Hepatic stellate cell (primary cell): ENCODE measurements around the gene PCDHGB6.
"Not testable (repeated sequence)": the region's sequence is repeated elsewhere in the genome, so short reads cannot be mapped to it uniquely, and the experiment has no call there.

Experiments
- DNase-seq: peaks from one replicate; pipeline ENCODE4 v3.0.0; 2011; ENCODE audit warnings: low spot score

PCDHGB6 gene

DNA sequence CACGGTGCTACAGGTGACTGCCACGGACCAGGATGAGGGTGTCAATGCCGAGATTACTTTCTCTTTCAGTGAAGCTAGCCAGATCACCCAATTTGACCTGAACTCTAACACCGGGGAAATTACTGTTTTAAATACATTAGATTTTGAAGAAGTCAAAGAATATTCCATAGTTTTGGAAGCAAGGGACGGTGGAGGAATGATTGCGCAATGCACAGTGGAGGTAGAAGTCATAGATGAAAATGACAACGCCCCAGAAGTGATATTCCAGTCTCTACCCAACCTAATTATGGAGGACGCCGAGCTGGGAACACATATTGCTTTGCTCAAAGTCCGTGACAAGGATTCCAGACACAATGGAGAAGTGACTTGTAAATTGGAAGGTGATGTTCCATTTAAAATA is 19.2 kb upstream of the PCDHGB6 start:
- DNase-seq: no peak

DNA sequence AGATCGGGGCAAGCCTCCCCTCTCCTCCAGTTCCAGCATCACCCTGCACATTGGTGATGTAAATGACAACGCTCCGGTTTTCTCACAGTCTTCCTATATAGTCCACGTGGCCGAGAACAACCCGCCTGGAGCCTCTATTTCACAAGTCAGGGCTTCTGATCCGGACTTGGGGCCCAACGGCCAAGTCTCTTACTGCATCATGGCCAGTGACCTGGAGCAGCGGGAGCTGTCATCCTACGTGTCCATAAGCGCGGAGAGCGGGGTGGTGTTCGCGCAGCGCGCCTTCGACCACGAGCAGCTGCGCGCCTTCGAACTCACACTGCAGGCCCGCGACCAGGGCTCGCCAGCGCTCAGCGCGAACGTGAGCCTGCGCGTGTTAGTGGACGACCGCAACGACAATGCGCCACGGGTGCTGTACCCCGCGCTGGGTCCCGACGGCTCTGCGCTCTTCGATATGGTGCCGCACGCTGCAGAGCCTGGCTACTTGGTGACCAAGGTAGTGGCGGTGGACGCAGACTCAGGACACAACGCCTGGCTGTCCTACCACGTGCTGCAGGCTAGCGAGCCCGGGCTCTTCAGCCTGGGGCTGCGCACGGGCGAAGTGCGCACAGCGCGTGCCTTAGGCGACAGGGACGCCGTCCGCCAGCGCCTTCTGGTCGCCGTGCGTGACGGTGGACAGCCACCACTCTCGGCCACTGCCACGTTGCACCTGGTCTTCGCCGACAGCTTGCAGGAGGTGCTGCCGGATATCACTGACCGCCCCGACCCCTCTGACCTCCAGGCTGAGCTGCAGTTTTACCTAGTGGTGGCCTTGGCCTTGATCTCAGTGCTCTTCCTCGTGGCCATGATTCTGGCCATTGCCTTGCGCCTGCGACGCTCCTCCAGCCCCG is 18.4 kb upstream of the PCDHGB6 start:
- DNase-seq: no peak

DNA sequence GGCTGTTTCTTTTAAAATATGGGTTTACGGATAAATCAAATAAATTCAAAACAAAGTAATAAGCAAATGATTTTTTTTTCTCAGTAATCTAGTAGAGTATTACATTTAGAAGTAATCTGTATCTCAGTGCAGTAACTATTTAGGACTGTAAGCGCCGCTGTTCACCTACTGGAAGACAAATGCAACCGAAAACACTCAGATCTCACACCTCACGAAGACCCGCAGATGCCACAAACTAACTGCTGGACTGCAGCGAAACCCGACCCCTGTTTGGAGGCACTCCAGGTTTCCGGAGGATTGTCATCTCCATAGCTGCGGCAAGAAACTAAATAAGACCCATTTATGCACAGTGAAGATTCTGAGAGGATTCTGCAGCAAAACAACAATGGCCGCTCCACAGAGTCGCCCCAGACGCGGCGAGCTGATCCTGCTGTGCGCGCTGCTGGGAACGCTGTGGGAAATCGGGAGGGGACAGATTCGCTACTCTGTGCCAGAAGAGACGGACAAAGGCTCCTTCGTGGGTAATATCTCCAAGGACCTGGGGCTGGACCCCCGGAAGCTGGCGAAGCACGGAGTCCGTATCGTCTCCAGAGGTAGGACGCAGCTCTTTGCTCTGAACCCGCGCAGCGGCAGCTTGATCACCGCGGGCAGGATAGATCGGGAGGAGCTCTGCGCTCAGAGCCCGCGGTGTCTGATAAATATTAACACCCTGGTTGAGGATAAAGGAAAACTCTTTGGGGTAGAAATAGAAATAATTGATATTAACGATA is 15.2 kb upstream of the PCDHGB6 start, which contains the start of gene PCDHGA8:
PCDHGA8 (plus strand) TSS at position 205 of the 770 bp plus-strand sequence; CDS start at position 386, 181 bp downstream.
- peak; percentile 38 for DNase-seq

DNA sequence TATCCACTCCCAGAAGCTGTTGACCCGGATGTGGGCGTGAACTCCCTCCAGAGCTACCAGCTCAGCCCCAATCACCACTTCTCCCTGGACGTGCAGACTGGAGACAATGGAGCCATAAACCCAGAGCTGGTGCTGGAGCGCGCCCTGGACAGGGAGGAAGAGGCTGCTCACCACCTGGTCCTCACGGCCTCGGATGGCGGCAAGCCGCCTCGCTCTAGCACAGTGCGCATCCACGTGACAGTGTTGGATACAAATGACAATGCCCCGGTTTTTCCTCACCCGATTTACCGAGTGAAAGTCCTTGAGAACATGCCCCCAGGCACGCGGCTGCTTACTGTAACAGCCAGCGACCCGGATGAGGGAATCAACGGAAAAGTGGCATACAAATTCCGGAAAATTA is 14.6 kb upstream of the PCDHGB6 start:
- DNase-seq: no peak

DNA sequence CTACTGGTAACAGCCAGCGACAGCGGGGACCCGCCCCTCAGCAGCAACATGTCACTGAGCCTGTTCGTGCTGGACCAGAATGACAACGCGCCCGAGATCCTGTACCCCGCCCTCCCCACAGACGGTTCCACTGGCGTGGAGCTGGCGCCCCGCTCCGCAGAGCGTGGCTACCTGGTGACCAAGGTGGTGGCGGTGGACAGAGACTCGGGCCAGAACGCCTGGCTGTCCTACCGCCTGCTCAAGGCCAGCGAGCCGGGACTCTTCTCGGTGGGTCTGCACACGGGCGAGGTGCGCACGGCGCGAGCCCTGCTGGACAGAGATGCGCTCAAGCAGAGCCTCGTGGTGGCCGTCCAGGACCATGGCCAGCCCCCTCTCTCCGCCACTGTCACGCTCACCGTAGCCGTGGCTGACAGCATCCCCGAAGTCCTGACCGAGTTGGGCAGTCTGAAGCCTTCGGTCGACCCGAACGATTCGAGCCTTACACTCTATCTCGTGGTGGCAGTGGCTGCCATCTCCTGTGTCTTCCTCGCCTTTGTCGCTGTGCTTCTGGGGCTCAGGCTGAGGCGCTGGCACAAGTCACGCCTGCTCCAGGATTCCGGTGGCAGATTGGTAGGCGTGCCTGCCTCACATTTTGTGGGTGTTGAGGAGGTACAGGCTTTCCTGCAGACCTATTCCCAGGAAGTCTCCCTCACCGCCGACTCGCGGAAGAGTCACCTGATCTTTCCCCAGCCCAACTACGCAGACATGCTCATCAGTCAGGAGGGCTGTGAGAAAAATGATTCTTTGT is 13.2 kb upstream of the PCDHGB6 start:
- not testable (repeated sequence) for DNase-seq

DNA sequence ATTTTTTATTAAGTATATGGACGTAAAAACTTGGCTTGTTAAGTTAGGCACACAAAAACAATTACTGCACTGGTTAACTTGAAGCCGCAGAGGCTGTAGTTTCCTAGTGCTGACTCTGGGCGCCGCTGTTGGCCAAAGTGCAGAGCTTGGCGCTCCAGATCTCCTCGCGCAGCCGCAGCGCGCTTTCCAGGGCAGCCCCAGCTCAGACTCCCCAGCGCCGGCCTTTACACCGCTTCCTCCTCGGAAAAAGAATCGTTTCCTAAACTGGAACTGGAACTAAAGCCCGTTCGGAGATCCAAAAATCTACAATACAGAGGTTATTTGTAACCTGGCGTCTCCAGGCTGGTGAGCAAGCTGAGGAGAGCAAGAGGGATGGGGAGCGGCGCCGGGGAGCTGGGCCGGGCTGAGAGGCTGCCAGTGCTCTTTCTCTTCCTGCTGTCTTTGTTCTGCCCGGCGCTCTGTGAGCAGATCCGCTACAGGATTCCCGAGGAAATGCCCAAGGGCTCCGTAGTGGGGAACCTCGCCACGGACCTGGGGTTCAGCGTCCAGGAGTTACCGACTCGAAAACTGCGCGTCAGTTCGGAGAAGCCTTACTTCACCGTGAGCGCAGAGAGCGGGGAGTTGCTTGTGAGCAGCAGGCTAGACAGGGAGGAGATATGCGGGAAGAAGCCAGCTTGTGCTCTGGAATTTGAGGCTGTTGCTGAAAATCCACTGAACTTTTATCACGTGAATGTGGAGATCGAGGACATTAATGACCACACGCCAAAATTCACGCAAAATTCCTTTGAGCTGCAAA is 9.9 kb upstream of the PCDHGB6 start, which contains the start of gene PCDHGB5:
PCDHGB5 (plus strand) TSS at position 192 of the 796 bp plus-strand sequence; CDS start at position 373, 181 bp downstream.
- DNase-seq: peak; percentile 50

DNA sequence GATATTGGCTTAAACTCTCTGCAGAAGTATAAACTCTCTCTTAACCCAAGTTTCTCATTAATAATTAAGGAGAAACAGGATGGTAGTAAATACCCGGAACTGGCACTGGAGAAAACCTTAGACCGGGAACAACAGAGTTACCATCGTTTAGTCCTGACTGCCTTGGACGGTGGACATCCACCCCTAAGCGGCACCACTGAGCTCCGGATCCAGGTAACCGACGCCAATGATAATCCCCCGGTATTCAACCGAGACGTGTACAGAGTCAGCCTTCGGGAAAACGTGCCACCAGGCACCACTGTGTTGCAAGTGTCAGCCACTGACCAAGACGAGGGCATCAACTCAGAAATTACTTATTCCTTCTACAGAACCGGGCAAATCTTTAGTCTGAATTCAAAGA is 9.2 kb upstream of the PCDHGB6 start:
- DNase-seq: no peak

DNA sequence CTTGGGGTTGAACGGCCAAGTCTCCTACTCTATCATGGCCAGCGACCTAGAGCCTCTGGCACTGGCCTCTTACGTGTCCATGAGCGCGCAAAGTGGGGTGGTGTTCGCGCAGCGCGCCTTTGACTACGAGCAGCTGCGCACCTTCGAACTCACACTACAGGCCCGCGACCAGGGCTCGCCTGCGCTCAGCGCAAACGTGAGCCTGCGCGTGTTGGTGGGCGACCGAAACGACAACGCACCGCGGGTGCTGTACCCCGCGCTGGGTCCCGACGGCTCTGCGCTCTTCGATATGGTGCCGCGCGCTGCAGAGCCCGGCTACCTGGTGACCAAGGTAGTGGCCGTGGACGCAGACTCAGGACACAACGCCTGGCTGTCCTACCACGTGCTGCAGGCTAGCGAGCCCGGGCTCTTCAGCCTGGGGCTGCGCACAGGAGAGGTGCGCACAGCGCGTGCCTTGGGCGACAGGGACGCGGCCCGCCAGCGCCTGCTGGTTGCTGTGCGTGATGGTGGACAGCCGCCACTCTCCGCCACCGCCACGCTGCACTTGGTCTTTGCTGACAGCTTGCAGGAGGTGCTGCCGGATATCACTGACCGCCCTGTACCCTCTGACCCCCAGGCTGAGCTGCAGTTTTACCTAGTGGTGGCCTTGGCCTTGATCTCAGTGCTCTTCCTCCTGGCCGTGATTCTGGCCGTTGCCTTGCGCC is 8.1 kb upstream of the PCDHGB6 start:
- DNase-seq: no peak

DNA sequence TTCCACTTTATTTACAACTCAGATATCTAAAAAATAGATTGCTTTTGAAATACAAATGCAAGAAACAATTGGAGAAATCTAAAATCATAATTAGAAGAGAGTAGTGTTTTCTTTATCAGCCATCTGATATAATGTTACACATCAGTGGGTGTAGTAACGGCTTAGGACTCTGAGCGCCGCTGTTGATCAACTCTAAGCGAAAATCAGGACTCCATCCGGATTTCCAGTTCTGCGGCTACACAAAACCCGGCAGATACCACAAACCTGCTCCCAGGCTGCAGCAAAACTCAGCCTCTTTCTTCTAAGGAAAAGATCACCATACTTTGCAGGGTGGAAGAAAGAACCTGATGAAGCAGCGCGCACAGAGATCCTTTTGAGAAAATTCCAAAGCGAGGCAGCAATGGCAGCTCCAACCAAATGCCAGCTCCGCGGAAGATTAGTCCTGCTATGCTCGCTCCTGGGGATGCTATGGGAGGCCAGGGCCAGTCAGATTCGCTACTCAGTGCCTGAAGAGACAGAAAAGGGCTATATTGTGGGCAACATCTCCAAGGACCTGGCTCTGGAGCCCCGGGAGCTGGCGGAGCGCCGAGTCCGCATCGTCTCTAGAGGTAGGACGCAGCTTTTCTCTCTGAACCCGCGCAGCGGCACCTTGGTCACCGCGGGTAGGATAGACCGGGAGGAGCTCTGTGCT is 5.1 kb upstream of the PCDHGB6 start, which contains the start of gene PCDHGA9:
PCDHGA9 (plus strand) TSS at position 226 of the 691 bp plus-strand sequence; CDS start at position 401, 175 bp downstream.
- DNase-seq: peak; percentile 55

DNA sequence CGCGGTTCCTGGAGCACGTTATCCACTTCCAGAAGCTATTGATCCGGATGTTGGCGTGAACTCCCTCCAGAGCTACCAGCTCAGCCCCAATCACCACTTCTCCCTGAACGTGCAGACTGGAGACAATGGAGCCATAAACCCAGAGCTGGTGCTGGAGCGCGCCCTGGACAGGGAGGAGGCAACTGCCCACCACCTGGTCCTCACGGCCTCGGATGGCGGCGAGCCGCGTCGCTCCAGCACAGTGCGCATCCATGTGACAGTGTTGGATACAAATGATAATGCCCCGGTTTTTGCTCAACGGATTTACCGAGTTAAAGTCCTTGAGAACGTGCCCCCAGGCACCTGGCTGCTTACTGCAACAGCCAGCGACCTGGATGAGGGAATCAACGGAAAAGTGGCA is 4.4 kb upstream of the PCDHGB6 start:
- no peak for DNase-seq

DNA sequence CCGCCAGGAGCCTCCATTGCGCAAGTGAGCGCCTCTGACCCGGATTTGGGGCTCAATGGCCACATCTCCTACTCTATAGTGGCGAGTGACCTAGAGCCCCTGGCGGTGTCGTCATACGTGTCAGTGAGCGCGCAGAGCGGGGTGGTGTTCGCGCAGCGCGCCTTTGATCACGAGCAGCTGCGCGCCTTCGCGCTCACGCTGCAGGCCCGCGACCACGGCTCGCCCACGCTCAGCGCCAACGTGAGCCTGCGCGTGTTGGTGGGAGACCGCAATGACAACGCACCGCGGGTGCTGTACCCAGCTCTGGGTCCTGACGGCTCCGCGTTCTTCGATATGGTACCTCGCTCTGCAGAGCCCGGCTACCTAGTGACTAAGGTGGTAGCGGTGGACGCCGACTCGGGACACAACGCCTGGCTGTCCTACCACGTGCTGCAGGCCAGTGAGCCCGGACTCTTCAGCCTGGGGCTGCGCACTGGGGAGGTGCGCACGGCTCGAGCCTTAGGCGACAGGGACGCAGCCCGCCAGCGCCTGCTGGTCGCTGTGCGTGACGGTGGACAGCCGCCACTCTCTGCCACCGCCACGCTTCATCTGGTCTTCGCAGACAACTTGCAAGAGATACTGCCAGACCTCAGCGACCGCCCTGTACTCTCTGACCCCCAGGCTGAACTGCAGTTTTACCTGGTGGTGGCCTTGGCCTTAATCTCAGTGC is 1.9 kb downstream of the PCDHGB6 start:
- DNase-seq: no peak

DNA sequence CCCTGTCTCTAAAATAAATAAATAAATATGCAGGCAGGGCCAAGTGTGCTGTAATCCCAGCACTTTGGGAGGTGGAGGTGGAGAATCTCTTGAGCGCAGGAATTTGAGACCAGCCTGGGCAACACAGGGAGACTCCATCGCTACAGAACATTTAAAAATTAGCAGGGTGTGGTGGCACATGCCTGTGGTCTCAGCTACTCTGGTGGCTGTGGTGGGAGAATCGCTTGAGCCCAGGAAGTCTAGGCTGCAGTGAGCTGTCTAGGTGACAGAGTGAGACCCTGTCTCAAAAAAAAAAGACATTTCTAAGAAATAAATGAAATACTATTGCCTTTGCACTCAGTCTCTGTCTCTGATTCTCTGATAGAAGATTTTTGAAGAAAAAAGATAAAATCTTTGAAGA is 3.8 kb downstream of the PCDHGB6 start:
- DNase-seq: no peak

DNA sequence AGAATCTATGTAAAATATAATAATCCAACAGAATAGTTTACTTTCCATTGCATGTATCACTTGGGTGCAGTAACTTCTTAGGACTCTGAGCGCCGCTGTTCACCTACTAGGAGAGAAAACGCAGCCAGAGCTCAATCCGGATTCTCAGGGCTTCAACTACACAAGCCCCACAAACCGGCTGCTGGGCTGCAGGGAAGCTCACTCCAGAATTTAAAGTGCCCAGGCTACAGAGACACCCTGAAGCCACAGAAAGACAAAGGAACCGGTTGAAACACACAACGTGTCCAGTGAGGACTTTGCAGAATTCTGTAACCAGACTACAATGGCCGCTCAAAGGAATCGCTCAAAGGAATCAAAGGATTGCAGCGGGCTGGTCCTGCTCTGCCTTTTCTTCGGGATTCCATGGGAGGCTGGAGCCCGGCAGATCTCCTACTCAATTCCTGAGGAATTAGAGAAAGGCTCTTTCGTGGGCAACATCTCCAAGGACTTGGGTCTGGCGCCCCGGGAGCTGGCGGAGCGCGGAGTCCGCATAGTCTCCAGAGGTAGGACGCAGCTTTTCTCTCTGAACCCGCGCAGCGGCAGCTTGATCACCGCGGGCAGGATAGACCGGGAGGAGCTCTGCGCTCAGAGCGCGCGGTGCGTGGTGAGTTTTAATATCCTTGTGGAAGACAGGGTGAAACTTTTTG is 5.2 kb downstream of the PCDHGB6 start, which contains the start of gene PCDHGA10:
PCDHGA10 (plus strand) TSS at position 134 of the 686 bp plus-strand sequence; CDS start at position 323, 189 bp downstream.
- DNase-seq: peak; percentile 78

DNA sequence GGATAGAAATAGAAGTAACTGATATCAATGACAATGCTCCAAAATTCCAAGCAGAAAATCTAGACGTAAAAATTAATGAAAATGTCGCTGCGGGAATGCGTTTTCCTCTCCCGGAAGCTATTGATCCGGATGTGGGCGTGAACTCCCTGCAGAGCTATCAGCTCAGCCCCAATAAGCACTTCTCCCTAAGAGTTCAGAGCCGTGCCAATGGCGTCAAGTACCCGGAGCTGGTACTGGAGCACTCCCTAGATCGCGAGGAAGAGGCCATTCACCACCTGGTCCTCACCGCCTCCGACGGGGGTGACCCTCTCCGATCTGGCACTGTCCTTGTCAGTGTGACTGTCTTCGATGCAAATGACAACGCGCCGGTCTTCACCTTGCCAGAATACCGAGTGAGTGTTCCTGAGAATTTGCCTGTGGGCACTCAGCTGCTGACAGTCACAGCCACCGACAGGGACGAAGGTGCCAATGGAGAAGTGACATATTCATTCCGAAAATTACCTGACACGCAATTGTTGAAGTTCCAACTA is 5.8 kb downstream of the PCDHGB6 start:
- no peak for DNase-seq

DNA sequence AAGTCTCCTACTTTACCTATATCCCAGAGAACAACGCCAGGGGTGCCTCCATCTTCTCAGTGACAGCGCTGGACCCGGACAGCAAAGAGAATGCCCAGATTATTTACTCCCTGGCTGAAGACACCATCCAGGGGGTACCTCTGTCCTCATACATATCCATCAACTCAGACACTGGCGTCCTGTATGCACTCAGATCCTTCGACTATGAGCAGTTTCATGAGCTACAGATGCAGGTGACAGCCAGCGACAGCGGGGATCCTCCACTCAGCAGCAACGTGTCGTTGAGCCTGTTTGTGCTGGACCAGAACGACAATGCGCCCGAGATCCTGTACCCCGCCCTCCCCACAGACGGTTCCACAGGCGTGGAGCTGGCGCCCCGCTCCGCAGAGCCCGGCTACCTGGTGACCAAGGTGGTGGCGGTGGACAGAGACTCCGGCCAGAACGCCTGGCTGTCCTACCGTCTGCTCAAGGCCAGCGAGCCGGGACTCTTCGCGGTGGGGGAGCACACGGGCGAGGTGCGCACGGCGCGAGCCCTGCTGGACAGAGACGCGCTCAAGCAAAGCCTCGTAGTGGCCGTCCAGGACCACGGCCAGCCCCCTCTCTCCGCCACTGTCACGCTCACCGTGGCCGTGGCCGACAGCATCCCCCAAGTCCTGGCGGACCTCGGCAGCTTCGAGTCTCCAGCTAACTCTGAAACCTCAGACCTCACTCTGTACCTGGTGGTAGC is 6.9 kb downstream of the PCDHGB6 start:
- DNase-seq: not testable (repeated sequence)

DNA sequence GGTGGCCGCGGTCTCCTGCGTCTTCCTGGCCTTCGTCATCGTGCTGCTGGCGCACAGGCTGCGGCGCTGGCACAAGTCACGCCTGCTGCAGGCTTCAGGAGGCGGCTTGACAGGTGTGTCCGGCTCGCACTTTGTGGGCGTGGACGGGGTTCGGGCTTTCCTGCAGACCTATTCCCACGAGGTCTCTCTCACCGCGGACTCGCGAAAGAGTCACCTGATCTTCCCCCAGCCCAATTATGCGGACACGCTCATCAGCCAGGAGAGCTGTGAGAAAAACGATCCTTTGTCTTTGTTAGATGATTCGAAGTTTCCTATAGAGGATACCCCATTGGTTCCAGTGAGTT is 7.4 kb downstream of the PCDHGB6 start:
- DNase-seq: not testable (repeated sequence)

DNA sequence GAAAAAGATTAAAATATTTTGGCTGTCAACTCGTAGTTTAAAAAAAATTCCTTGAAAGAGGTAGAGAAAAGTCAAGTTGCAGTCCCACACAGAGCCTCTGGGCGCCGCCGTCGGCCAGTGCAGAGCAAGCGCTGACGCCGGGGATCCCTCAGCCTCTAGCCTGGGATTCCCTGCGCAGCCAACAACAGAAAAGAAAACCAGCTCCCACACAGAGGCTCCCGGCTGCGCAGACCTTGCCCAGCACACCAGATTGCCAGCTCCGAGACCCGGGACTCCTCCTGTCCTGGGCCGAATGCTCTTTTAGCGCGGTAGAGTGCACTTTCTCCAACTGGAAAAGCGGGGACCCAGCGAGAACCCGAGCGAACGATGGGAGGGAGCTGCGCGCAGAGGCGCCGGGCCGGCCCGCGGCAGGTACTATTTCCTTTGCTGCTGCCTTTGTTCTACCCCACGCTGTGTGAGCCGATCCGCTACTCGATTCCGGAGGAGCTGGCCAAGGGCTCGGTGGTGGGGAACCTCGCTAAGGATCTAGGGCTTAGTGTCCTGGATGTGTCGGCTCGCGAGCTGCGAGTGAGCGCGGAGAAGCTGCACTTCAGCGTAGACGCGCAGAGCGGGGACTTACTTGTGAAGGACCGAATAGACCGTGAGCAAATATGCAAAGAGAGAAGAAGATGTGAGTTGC is 9.8 kb downstream of the PCDHGB6 start, which contains the start of gene PCDHGB7:
PCDHGB7 (plus strand) TSS at position 184 of the 679 bp plus-strand sequence; CDS start at position 367, 183 bp downstream.
- peak; percentile 83 for DNase-seq
